Upper lobe of right lung (tissue), 1 donor: ENCODE results near the gene JUNB. TPM values are rescaled to one million over a fixed set of nuclear protein-coding genes. Genes with fewer than 3 reads are reported as not detected.

Experiments used
- ATAC-seq: fragments of 200-7000 bp; cut with Tn5 transposase; one replicate; pipeline ENCODE4 v1.9.1; 2020; ENCODE audit warnings: mild to moderate bottlenecking, moderate library complexity
- DNase-seq: peaks from one replicate; pipeline ENCODE4 v3.0.0-alpha.2; 2020
- H3K27ac ChIP-seq: fragments of 200-600 bp; one replicate; pipeline ENCODE4 v1.8.0; 2022
- H3K27me3 ChIP-seq: fragments of 200-600 bp; one replicate; pipeline ENCODE4 v1.8.0; 2022; ENCODE audit warnings: mild to moderate bottlenecking
- H3K36me3 ChIP-seq: fragments of 200-600 bp; one replicate; pipeline ENCODE4 v1.8.0; 2022
- H3K4me1 ChIP-seq: fragments of 200-600 bp; one replicate; pipeline ENCODE4 v1.8.0; 2022
- H3K4me3 ChIP-seq: fragments of 200-600 bp; one replicate; pipeline ENCODE4 v1.8.0; 2022; ENCODE audit warnings: mild to moderate bottlenecking
- H3K9me3 ChIP-seq: fragments of 200-600 bp; one replicate; pipeline ENCODE4 v1.8.0; 2022
- intact Hi-C: fragments of 100-400 bp; cut with DNase I; formaldehyde crosslinking; loops from one replicate; pipeline ENCODE4 v1.11.0; 2022
- total RNA-seq: library from RNA; stranded (reverse); fragmentation: NEBNext Ultra II Directional; extraction: Animal tissue kit (Norgen Biotek cat#: 25700); gene quantifications from one replicate; pipeline ENCODE4 v1.2.1, GENCODE V29; 2021
- TF ChIP-seq, protein P1 (sequence below): fragments of 200-600 bp; IDR thresholded peaks from one replicate; pipeline ENCODE4 v1.8.0; 2022; ENCODE audit warnings: antibody characterized with exemption
- donor health status: DM: no; HTN: yes; CAD: no; lungs with severe emphysema.

Gene JUNB
- total RNA-seq, 1 donor from 2014 or later, result 174 TPM

DNA sequence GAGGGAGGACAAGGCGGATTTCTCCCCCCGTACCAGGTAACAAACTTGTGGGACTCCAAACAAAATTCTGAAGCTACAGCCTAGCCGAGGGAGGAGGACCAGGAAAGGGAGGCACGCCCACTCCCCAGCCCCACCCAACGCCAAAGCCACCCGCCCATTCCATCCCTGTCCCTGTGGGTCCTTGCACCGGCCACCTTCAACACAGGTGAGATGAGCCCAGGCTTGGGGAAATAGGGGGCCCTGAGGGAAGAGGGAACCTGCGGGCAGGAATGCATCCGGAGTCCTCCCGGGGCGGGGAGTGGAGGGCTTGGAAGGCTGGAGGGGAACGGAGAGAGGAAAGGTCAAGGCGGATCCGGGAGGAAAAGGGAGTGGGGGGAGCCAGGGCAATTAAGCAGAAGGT lies 39.7 kb upstream of the JUNB start, which contains the start of gene BEST2:
Gene BEST2, plus strand, starts transcription at position 157 of the 400 bp plus-strand sequence. CDS start 802 bp downstream, outside the sequence.
- ATAC-seq, result no peak
- no peak within 1 kb of the TSS for H3K4me3 ChIP-seq
- H3K27ac ChIP-seq, result no peak within 1 kb of the TSS
- H3K9me3 ChIP-seq, result no peaks in the 10 kb centered on the region
- peaks cover 7% of the 10 kb centered on the region for H3K27me3 ChIP-seq
- TF ChIP-seq, protein P1, sequence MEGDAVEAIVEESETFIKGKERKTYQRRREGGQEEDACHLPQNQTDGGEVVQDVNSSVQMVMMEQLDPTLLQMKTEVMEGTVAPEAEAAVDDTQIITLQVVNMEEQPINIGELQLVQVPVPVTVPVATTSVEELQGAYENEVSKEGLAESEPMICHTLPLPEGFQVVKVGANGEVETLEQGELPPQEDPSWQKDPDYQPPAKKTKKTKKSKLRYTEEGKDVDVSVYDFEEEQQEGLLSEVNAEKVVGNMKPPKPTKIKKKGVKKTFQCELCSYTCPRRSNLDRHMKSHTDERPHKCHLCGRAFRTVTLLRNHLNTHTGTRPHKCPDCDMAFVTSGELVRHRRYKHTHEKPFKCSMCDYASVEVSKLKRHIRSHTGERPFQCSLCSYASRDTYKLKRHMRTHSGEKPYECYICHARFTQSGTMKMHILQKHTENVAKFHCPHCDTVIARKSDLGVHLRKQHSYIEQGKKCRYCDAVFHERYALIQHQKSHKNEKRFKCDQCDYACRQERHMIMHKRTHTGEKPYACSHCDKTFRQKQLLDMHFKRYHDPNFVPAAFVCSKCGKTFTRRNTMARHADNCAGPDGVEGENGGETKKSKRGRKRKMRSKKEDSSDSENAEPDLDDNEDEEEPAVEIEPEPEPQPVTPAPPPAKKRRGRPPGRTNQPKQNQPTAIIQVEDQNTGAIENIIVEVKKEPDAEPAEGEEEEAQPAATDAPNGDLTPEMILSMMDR, result no peak
- no peak for DNase-seq
- H3K4me1 ChIP-seq, result peaks cover 8% of the 10 kb centered on the region
- intact Hi-C loops, result no loop called here
- H3K36me3 ChIP-seq, result peaks cover 13% of the 10 kb centered on the region

DNA sequence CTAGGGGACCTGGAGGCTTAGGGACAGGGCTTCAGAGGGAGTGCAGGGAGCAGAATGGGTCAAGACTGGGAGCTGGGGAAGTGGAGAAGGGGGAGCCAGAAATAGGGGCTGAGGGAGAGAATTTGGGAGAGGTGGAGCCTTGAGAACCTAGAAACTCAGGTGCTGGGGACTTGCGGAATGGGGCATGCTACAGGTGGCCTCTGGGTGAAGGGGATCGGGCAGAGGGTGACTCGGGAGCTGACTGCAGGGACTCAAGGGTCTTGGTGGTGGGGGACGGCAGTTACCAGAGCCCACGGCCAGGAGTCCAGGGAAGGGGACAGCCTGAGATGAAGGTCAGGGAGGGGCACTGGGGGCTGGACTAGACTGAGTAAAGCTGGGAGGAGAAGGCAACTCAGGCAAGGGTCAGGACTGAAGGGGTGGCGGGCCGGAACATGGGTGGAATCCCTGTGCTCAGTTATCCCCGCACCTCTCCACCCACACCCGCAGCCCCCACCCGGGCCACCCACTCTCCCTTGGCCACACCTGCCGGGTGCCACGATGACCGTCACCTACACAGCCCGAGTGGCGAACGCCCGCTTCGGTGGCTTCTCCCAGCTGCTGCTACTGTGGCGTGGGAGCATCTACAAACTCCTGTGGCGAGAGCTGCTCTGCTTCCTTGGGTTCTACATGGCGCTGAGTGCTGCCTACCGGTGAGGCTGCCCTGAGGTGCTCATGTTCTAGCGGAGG lies 39.1 kb upstream of the JUNB start:
- no peaks in the 10 kb centered on the region for H3K9me3 ChIP-seq
- intact Hi-C loops, result no loop called here
- TF ChIP-seq, protein P1, result no peak
- peaks cover 10% of the 10 kb centered on the region for H3K4me1 ChIP-seq
- DNase-seq (no peak), ATAC-seq (no peak)
- H3K27ac ChIP-seq, result no peak overlapping the region
- peaks cover 7% of the 10 kb centered on the region for H3K27me3 ChIP-seq
- H3K36me3 ChIP-seq, result peaks cover 9% of the 10 kb centered on the region
- no peak overlapping the region for H3K4me3 ChIP-seq

DNA sequence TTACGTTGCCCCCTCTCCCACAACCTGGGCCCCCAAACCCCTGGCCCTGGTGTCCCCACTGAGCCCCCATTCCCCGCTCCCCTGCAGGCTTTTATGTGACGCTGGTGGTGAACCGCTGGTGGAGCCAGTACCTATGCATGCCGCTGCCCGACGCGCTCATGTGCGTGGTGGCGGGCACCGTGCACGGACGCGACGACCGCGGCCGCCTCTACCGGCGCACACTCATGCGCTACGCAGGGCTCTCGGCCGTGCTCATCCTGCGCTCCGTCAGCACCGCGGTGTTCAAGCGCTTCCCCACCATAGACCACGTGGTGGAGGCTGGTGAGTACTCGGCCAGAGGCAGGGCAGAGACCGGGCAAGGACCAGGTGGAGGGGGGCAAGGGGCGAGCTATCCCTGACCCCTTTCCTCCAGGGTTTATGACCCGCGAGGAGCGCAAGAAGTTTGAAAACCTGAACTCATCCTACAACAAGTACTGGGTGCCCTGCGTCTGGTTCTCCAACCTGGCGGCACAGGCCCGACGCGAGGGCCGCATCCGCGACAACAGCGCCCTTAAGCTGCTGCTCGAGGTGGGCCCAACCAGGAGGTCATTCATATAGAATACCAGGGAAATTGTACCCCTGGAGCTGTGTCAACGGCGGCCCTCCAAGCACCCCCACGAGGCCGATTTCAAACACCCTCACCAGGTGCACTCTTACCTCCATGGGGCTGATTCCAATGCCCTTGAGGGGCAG lies 36.7 kb upstream of the JUNB start:
- intact Hi-C loops, result no loop called here
- Histone ChIP-seq H3K36me3 (no peaks in the 10 kb centered on the region), H3K4me3 (no peak overlapping the region), H3K27me3 (peaks cover 7% of the 10 kb centered on the region), H3K9me3 (no peaks in the 10 kb centered on the region), H3K4me1 (peaks cover 18% of the 10 kb centered on the region), H3K27ac (no peak overlapping the region)
- ATAC-seq (no peak), DNase-seq (no peak)
- TF ChIP-seq, protein P1, result no peak

DNA sequence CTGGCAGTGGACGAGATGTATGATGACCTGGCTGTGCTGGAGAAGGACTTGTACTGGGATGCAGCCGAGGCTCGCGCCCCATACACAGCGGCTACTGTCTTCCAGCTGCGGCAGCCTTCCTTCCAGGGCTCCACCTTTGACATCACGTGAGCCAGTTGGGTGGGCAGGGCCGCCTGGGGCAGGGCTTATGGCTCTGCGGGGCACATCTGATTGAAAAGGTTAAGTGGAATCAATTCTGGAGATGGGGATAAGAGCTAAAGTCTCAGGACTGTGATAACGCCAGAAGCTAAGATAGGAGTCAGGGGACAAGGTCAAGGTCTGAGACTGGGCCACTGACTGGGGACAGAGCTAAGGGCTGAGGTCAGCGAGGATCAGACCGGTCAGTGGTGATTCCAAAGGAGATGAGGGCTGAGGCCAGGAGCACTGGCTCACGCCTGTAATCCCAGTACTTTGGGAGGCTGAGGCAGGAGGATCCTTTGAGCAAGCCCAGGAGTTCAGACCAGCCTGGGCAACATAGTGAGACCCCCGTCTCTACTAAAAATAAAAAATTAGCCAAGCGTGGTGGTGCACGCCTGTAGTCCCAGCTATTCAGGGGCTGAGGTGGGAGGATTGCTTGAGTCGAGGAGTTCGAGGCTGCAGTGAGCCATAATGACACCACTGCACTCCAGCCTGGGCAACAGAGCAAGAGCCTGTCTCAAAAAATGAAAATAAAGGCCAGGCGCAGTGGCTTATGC lies 35.0 kb upstream of the JUNB start:
- intact Hi-C loops, result no loop called here
- DNase-seq (no peak), ATAC-seq (no peak)
- Histone ChIP-seq H3K27me3 (peaks cover 7% of the 10 kb centered on the region), H3K4me3 (no peak overlapping the region), H3K9me3 (no peaks in the 10 kb centered on the region), H3K4me1 (peaks cover 10% of the 10 kb centered on the region), H3K36me3 (no peaks in the 10 kb centered on the region), H3K27ac (no peak overlapping the region)
- TF ChIP-seq, protein P1, result no peak

DNA sequence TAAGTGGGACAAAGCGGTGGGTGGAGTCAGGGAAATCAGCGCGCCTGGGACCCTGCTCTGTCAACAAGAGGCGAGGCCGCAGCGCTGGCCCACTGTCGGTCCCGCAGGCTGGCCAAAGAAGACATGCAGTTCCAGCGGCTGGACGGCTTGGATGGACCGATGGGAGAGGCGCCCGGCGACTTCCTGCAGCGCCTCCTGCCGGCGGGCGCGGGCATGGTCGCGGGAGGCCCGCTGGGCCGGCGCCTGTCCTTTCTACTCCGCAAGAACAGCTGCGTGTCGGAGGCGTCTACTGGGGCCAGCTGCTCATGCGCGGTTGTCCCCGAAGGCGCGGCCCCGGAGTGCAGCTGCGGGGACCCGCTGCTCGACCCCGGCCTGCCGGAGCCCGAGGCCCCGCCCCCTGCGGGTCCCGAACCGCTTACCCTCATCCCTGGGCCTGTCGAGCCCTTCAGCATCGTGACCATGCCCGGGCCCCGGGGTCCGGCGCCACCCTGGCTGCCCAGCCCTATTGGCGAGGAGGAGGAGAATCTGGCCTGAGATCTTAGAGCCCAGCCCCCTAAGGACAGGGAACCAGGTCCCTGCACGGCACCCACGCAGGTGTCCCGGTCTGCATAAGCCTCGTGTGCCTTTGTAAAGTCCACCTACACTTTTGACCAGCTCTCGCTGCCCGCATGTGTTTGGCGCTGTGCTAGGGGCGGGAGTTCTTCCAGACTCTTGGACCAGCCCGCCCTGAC lies 33.6 kb upstream of the JUNB start:
- peak; percentile 94 for ATAC-seq
- H3K4me1 ChIP-seq, result peaks cover 10% of the 10 kb centered on the region
- H3K27me3 ChIP-seq, result peaks cover 4% of the 10 kb centered on the region
- DNase-seq, result peak; percentile 86
- peaks cover 4% of the 10 kb centered on the region for H3K36me3 ChIP-seq
- peak overlapping the region; percentile 39 for H3K4me3 ChIP-seq
- intact Hi-C loops, result no loop called here
- TF ChIP-seq, protein P1, result peak; percentile 94
- H3K9me3 ChIP-seq, result no peaks in the 10 kb centered on the region
- no peak overlapping the region for H3K27ac ChIP-seq
